Small intestine (tissue), 7 donors: Measurements from ENCODE around the gene TMPRSS9. TPM values are rescaled to one million over a fixed set of nuclear protein-coding genes. Genes with fewer than 3 reads are reported as not detected.

ENCODE experiments used
- DNase-seq, 2 donors: peaks; one replicate each; pipeline versions ENCODE4 v3.0.0 to v3.0.0-alpha.2; 2013
- FAIRE-seq: peaks from 2 replicates; lab custom pipeline; 2012; peaks lifted over from hg19 to GRCh38; lab: Jason Lieb, UNC
- H3K27ac ChIP-seq, 3 donors: one replicate each; pipeline ENCODE4 v1.5.1; 2013; ENCODE audit warnings: low read length in 2 of 3, mild to moderate bottlenecking in 2 of 3, control low read depth in 1 of 3, inconsistent platforms in 1 of 3, low read depth in 1 of 3, moderate library complexity in 1 of 3
- H3K27me3 ChIP-seq, 3 donors: one replicate each; pipeline ENCODE4 v1.6.1; 2013; ENCODE audit warnings: low read length in 3 of 3, inconsistent platforms in 1 of 3; ENCODE audit not compliant: control insufficient read depth in 3 of 3, insufficient read depth in 3 of 3
- H3K36me3 ChIP-seq, 3 donors: one replicate each; pipeline ENCODE4 v1.6.1; 2013; ENCODE audit warnings: low read length in 3 of 3, inconsistent platforms in 1 of 3, low read depth in 1 of 3, mild to moderate bottlenecking in 1 of 3, moderate library complexity in 1 of 3; ENCODE audit not compliant: control insufficient read depth in 3 of 3, insufficient read depth in 2 of 3
- H3K4me1 ChIP-seq, 3 donors: one replicate each; pipeline ENCODE4 v1.6.1; 2013; ENCODE audit warnings: low read length in 2 of 3, inconsistent platforms in 1 of 3, low read depth in 1 of 3, mild to moderate bottlenecking in 1 of 3, moderate library complexity in 1 of 3; ENCODE audit not compliant: control insufficient read depth in 3 of 3, insufficient read depth in 2 of 3
- H3K4me3 ChIP-seq, 3 donors: one replicate each; pipeline ENCODE4 v1.5.1; 2013; ENCODE audit warnings: low read length in 3 of 3, control low read depth in 1 of 3, inconsistent platforms in 1 of 3, low read depth in 1 of 3, mild to moderate bottlenecking in 1 of 3, moderate library complexity in 1 of 3
- H3K9me3 ChIP-seq, 2 donors: one replicate each; pipeline ENCODE4 v1.6.1; 2013; ENCODE audit warnings: low read depth in 1 of 2, low read length in 1 of 2; ENCODE audit not compliant: control insufficient read depth in 2 of 2, insufficient read depth in 1 of 2
- WGBS, 3 donors: extraction: QIAGEN DNeasy Blood & Tissue Kit; methylation state at CpG; one replicate each; pipeline ENCODE4 v1.1.7; 2013; 5-methylcytosine and 5-hydroxymethylcytosine counted together
- polyA plus RNA-seq, 4 donors: library from polyadenylated mRNA; stranded (reverse) in 3 of 4; unstranded in 1 of 4; fragments of 200-250 nt in 3 of 4; fragments of 120-200 nt in 1 of 4; gene quantifications; one replicate each; pipeline versions ENCODE4 v1.2.1 to v1.2.3, GENCODE V29; 2013
- donor health status: healthy with polysubstance abuse.
- donor health status: control.
- donor health status: control.
- donor health status: Bipolar disorder and iron deficiency.
- donor health status: healthy.

Gene TMPRSS9
- polyA plus RNA-seq, 4 donors = 0.53 to 0.54 TPM; not detected in 2

- DNase-seq (no peak), FAIRE-seq (no peak)
- Histone ChIP-seq H3K9me3 (peaks cover 0 to 10% of the 10 kb centered on the region in 2 donors), H3K27me3 (peaks cover under 1 to 23% (median 11%) of the 10 kb centered on the region in 3 donors), H3K36me3 (no peaks in the 10 kb centered on the region), H3K27ac (no peak overlapping the region), H3K4me1 (no peaks in the 10 kb centered on the region), H3K4me3 (no peak overlapping the region)
- WGBS, 3 donors = 53 to 85% (median 78%) methylated on average over 10 of the region's 10 CpGs
Measured at GRCh38 chr19:2365201-2365970, 5.3 kb downstream of the TMPRSS9 start.

DNA sequence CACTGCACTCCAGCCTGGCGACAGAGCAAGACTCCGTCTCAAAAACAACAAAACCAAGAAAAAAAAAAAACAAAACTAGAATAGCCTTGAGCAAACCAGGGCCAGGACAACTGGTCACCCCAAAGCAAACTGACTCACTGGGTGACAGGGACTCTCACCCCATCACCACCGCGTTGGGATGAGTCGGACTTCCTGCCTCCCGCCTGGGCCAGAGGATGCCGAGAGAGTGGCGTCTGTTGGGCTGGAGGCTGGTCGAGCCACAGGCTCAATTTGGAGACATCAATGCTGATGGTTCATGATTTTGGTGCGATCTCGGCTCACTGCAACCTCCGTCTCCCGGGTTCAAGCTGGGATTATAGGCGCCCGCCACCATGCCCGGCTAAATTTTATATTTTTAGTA, 11.6 kb downstream of the TMPRSS9 start:
- FAIRE-seq = no peak

DNA sequence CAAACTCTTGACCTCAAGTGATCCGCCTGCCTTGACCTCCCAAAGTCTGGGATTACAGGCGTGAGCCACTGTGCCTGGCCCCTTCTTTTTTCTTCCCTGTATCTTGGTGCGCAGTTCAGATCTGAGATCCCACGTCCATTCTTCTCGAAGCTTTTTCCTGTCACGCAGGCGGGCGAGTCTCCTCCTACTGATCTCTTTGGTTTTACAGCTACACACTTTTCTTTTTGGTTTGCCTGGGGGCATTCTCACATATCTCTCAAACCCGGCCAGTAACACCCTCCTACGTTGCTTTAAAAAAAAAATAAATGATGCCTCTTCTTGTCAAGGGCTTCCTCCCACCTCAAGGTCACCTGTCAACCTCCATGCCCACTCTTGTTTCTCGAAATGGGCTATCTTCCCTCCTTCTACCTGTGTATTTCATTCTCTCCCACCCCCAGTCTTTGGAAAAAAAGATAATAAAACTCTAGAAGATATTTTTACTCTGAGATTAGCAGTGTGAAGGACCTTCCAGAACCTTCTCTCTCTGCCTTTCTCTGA, 12.1 kb downstream of the TMPRSS9 start:
- Histone ChIP-seq H3K9me3 (peaks cover 0 to 6% of the 10 kb centered on the region in 2 donors), H3K27me3 (peaks cover 0 to 4% (median 2%) of the 10 kb centered on the region in 3 donors)

More for the DNA sequence above, 11.6 kb downstream of the TMPRSS9 start:
- DNase-seq = no peak
- Histone ChIP-seq H3K27me3 (peaks cover 0 to 7% (median 2%) of the 10 kb centered on the region in 3 donors), H3K27ac (no peak overlapping the region), H3K4me3 (no peak overlapping the region), H3K9me3 (peaks cover 0 to 9% of the 10 kb centered on the region in 2 donors), H3K36me3 (no peaks in the 10 kb centered on the region), H3K4me1 (no peaks in the 10 kb centered on the region)
- WGBS, 3 donors = 80 to 87% (median 86%) methylated on average over 16 of the region's 16 CpGs

DNA sequence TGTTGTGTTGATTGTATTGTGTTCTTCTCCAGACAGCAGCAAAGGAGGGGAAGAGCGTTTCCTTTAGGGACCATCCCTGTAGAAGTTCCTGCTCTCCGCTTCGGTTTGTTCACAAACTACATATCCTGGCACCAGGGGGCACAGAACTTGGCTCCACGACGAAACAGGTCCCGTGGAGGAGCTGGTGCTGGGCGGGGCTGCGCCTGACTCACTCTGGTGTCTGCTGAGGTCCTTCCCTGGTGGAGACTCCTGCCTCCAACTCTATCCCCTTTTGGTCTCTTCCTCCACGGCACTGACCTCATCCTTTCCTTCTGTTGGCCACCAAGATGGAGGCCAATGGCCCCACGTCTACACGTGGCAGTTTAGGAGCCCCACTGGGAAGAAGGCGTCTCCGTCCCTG, 14.7 kb downstream of the TMPRSS9 start:
- no peaks in the 10 kb centered on the region for H3K36me3 ChIP-seq
- DNase-seq (no peak), FAIRE-seq (no peak)
- WGBS, 3 donors = 81 to 89% (median 82%) methylated on average over 13 of the region's 13 CpGs
- no peak overlapping the region for H3K4me3 ChIP-seq
- peaks cover 0 to 4% (median 0%) of the 10 kb centered on the region in 3 donors for H3K27me3 ChIP-seq
- no peaks in the 10 kb centered on the region for H3K4me1 ChIP-seq
- H3K9me3 ChIP-seq = peaks cover 0 to 7% of the 10 kb centered on the region in 2 donors
- no peak overlapping the region for H3K27ac ChIP-seq

More for the DNA sequence above, 12.1 kb downstream of the TMPRSS9 start:
- Histone ChIP-seq H3K27ac (no peak overlapping the region), H3K4me3 (no peak overlapping the region), H3K4me1 (no peaks in the 10 kb centered on the region), H3K36me3 (no peaks in the 10 kb centered on the region)
- WGBS, 3 donors = 65 to 68% (median 67%) methylated on average over 11 of the region's 11 CpGs
- FAIRE-seq (no peak), DNase-seq (no peak)

DNA sequence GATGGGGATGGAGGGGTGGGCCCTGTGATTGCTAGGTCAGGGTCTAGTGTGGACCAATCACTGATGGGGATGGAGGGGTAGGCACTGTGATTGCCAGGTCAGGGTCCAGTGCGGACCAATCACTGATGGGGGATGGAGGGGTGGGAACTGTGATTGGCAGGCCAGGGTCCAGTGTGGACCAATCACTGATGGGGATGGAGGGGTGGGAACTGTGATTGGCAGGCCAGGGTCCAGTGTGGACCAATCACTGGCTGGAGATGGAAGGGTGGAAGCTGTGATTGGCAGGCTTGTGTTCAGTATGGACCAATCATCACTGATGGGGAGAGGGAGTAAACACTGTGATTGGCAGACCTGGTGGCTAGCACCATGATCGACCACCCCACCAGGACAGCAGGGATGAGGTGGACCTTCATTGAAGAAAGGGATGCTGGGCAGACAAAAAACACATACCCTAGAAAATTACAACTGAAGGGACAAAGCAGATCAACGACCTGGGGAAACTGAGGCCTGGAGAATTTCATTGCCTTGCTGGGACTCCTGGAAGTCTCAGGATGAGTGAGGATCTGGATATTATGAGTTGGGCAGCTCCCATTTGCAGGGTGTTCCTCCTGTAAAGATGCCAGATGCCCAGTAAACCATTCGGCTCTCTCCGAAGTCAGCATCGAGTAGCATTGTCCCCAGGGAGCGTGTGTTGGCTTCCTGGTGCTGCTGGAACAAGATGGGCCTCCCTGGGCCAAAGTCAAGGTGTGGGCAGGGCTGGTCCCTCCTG, 15.5 kb downstream of the TMPRSS9 start:
- WGBS, 3 donors = 81 to 84% (median 82%) methylated on average over 7 of the region's 7 CpGs
- H3K36me3 ChIP-seq = no peaks in the 10 kb centered on the region
- H3K9me3 ChIP-seq = peaks cover 0 to 11% of the 10 kb centered on the region in 2 donors
- H3K27ac ChIP-seq = no peak overlapping the region
- no peak overlapping the region for H3K4me3 ChIP-seq
- FAIRE-seq (no peak), DNase-seq (no peak)
- H3K27me3 ChIP-seq = peaks cover 0 to 4% (median 0%) of the 10 kb centered on the region in 3 donors
- H3K4me1 ChIP-seq = no peaks in the 10 kb centered on the region

DNA sequence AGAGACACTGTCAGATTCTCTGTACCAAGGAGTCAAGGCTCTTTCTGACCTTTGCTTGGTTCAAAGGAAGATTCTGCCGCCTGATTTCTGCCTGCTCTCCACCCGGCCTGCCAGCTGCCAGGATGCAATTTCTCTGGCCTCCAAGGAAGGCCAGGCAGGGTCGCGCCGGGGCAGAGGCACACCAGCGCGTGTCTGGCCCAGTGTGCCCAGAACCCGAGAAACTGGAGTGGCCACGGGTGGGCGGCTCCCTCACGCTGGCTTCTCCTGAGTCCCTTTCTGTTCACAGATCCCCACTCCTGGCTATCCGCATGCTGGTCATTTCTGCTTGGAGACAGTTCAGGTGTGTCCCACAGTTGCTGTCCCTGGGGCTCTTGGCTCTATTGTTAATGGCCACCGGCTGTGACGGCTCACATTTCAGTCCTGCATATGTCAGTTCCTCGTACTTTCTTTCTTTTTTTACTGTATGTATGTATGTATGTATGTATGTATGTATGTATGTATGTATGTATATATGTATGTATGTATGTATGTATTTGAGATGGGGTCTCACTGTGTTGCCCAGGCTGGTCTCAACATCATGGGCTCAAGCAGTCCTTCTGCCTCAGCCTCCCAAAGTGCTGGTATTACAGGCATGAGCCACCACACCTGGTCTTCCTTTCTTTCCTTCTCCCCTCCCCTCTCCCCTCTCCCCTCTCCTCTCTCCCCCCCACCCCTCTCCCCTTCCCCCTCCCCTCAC, 16.9 kb downstream of the TMPRSS9 start:
- Histone ChIP-seq H3K4me3 (no peak overlapping the region), H3K4me1 (no peaks in the 10 kb centered on the region), H3K9me3 (peaks cover 0 to 15% of the 10 kb centered on the region in 2 donors), H3K36me3 (no peaks in the 10 kb centered on the region), H3K27me3 (peaks cover 0 to 8% (median 0%) of the 10 kb centered on the region in 3 donors), H3K27ac (no peak overlapping the region)
- DNase-seq (no peak), FAIRE-seq (no peak)
- 25 to 67% (median 56%) methylated on average over 15 of the region's 15 CpGs for WGBS, 3 donors

DNA sequence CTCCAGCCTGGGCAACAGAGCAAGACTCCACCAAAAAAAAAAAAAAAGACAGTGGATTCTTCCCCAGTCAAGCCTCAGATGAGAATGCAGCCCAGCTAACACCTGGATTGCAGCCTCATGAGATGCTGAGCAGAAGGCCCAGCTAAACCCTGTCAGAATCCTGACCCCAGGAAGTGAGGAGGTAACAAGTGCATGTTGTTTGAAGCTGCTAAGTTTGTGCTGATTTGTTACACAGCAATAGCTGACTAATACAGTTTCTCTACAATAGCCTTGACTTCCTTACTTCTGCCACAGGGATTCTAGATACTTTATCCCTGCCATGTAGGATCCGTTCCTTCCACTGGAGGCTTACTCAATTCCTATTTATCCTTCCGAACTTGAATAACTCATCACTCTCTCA, 20.5 kb downstream of the TMPRSS9 start:
- 87 to 92% (median 91%) methylated on average over 2 of the region's 2 CpGs for WGBS, 3 donors
- peaks cover 0 to 18% of the 10 kb centered on the region in 2 donors for H3K9me3 ChIP-seq
- no peaks in the 10 kb centered on the region for H3K4me1 ChIP-seq
- FAIRE-seq (no peak), DNase-seq (no peak)
- H3K4me3 ChIP-seq = no peak overlapping the region
- H3K36me3 ChIP-seq = no peaks in the 10 kb centered on the region
- peaks cover 0 to 3% (median 0%) of the 10 kb centered on the region in 3 donors for H3K27me3 ChIP-seq
- no peak overlapping the region for H3K27ac ChIP-seq
